Measurements from ENCODE around the gene NRP1.
"Not testable (repeated sequence)": the region's sequence is repeated elsewhere in the genome, so short reads cannot be mapped to it uniquely, and the experiment has no call there.

Gene NRP1

GRCh38 chr10:33315891-33316290 is 18.6 kb downstream of the NRP1 start:
- DNase-seq = no peak

GRCh38 chr10:33314811-33315561 is 19.5 kb downstream of the NRP1 start:
- no peak for DNase-seq

- DNase-seq = no peak
These were observed 22.8 kb downstream of the NRP1 start for GRCh38 chr10:33311640-33312039.

- DNase-seq = no peak
These were observed 23.6 kb downstream of the NRP1 start for GRCh38 chr10:33310853-33311252.

GRCh38 chr10:33309406-33309805 is 25.1 kb downstream of the NRP1 start:
- no peak for DNase-seq

- DNase-seq = no peak
These were observed 26.6 kb downstream of the NRP1 start for GRCh38 chr10:33307835-33308234.

- DNase-seq = no peak
These were observed 27.6 kb downstream of the NRP1 start for GRCh38 chr10:33306701-33307519.

- DNase-seq = no peak
These were observed 28.3 kb downstream of the NRP1 start for GRCh38 chr10:33306126-33306525.

GRCh38 chr10:33304423-33305225 is 29.8 kb downstream of the NRP1 start:
- DNase-seq = no peak

- no peak for DNase-seq
These were observed 30.5 kb downstream of the NRP1 start for GRCh38 chr10:33303988-33304387.

GRCh38 chr10:33302208-33302829 is 32.1 kb downstream of the NRP1 start:
- DNase-seq = no peak

- no peak for DNase-seq
These were observed 33.2 kb downstream of the NRP1 start for GRCh38 chr10:33301097-33301789.

GRCh38 chr10:33300544-33300943 is 33.9 kb downstream of the NRP1 start:
- DNase-seq = not testable (repeated sequence)

GRCh38 chr10:33298893-33299292 is 35.6 kb downstream of the NRP1 start:
- no peak for DNase-seq

GRCh38 chr10:33298110-33298509 is 36.4 kb downstream of the NRP1 start:
- DNase-seq = no peak

- DNase-seq = no peak
These were observed 38.6 kb downstream of the NRP1 start for GRCh38 chr10:33295851-33296250.

GRCh38 chr10:33293531-33294170 is 40.8 kb downstream of the NRP1 start:
- no peak for DNase-seq

GRCh38 chr10:33293076-33293475 is 41.4 kb downstream of the NRP1 start:
- DNase-seq = no peak

GRCh38 chr10:33291053-33291592 is 43.3 kb downstream of the NRP1 start:
- no peak for DNase-seq

GRCh38 chr10:33290321-33291052 is 44.0 kb downstream of the NRP1 start:
- DNase-seq = no peak

GRCh38 chr10:33289776-33290175 is 44.7 kb downstream of the NRP1 start:
- no peak for DNase-seq
